Endodermal cell (in vitro differentiated cells): ENCODE data around the gene IL22RA2. TPM values are rescaled to one million over a fixed set of nuclear protein-coding genes. Genes with fewer than 3 reads are reported as not detected.

Experiments used
- DNase-seq: peaks from one replicate; pipeline ENCODE4 v3.0.0-alpha.2; 2017
- H3K27ac ChIP-seq: 2 replicates; pipeline ENCODE4 v1.5.1; 2013; ENCODE audit warnings: mild to moderate bottlenecking, low read depth, low read length, moderate library complexity
- H3K27me3 ChIP-seq: 2 replicates; pipeline ENCODE4 v1.6.1; 2013; ENCODE audit warnings: mild to moderate bottlenecking, low read length, moderate library complexity; ENCODE audit not compliant: insufficient read depth, control insufficient read depth, poor library complexity, severe bottlenecking
- H3K36me3 ChIP-seq: 2 replicates; pipeline ENCODE4 v1.7.0; 2013; ENCODE audit warnings: mild to moderate bottlenecking, low read length, moderate library complexity; ENCODE audit not compliant: control insufficient read depth, insufficient read depth
- H3K4me1 ChIP-seq: one replicate; pipeline ENCODE4 v1.7.0; 2013; ENCODE audit warnings: low read length; ENCODE audit not compliant: control insufficient read depth, insufficient read depth
- H3K4me3 ChIP-seq: 2 replicates; pipeline ENCODE4 v1.5.1; 2013; ENCODE audit warnings: mild to moderate bottlenecking, low read length, moderate library complexity
- H3K9ac ChIP-seq: 2 replicates; pipeline ENCODE4 v1.6.1; 2013; ENCODE audit warnings: mild to moderate bottlenecking, low read length, moderate library complexity; ENCODE audit not compliant: poor library complexity, severe bottlenecking; ENCODE audit errors: extremely low read depth
- H3K9me3 ChIP-seq: 2 replicates; pipeline ENCODE4 v1.6.1; 2013; ENCODE audit warnings: mild to moderate bottlenecking, low read length, moderate library complexity; ENCODE audit not compliant: control insufficient read depth
- H3K27ac Mint-ChIP-seq: 2 replicates; pipeline ENCODE4 v1.8.0; 2020; ENCODE audit warnings: mixed read lengths
- H3K27me3 Mint-ChIP-seq: 2 replicates; pipeline ENCODE4 v1.8.0; 2021; ENCODE audit warnings: mild to moderate bottlenecking, mixed read lengths; ENCODE audit not compliant: insufficient read depth
- H3K36me3 Mint-ChIP-seq: 2 replicates; pipeline ENCODE4 v1.8.0; 2020; ENCODE audit warnings: low read depth, mixed read lengths
- H3K4me1 Mint-ChIP-seq: 2 replicates; pipeline ENCODE4 v1.8.0; 2020; ENCODE audit warnings: mixed read lengths
- H3K4me3 Mint-ChIP-seq: 2 replicates; pipeline ENCODE4 v1.8.0; 2020; ENCODE audit warnings: mild to moderate bottlenecking, moderate library complexity, mixed read lengths
- H3K9me3 Mint-ChIP-seq: 2 replicates; pipeline ENCODE4 v1.8.0; 2020; ENCODE audit warnings: mild to moderate bottlenecking, mixed read lengths
- WGBS, 2 experiments: methylation state at CpG; one replicate each; pipeline versions ENCODE4 v1.1.5 to v1.1.7; 2013; ENCODE audit warnings: missing lambda C conversion rate in 2 of 2, mixed read lengths in 1 of 2; ENCODE audit not compliant: insufficient coverage in 1 of 2, insufficient read length in 1 of 2; 5-methylcytosine and 5-hydroxymethylcytosine counted together
- total RNA-seq, 2 donors: library from RNA; stranded (reverse); fragmentation: NEBNext Ultra II Directional in 1 of 2; extraction: Animal tissue kit (Norgen Biotek cat#: 25700) in 1 of 2; gene quantifications; 2 replicates in 1 of 2; 3 replicates in 1 of 2; pipeline ENCODE4 v1.2.1, GENCODE V29; 2021
- TF ChIP-seq, protein P1 (sequence below): fragments of 200-600 bp; sonication (generic); conservative IDR thresholded peaks from 2 replicates; pipeline ENCODE4 v1.5.0; 2021; ENCODE audit warnings: antibody characterized with exemption, mild to moderate bottlenecking

IL22RA2 gene
- total RNA-seq, 2 donors from 2014 or later: not detected

DNA sequence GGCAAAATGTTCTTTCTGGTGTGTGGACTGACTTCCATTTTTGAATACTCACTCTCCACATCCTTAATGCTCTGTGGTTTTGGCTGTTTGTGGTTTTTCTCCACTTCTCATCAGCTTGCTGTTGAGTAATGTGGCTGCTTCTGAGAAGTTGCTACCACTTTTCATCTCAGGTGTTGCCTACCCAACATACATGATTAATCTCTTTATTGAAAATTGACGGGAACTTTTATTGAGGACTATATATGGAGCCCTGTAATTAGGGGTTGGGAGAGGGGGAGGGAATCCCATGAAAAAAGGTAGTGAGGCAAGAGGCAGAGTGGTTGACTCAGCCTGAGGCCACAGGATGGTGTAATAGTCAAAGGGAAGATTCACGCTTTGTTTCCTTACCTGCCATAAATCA, 17.6 kb downstream of the IL22RA2 start:
- TF ChIP-seq, protein P1, sequence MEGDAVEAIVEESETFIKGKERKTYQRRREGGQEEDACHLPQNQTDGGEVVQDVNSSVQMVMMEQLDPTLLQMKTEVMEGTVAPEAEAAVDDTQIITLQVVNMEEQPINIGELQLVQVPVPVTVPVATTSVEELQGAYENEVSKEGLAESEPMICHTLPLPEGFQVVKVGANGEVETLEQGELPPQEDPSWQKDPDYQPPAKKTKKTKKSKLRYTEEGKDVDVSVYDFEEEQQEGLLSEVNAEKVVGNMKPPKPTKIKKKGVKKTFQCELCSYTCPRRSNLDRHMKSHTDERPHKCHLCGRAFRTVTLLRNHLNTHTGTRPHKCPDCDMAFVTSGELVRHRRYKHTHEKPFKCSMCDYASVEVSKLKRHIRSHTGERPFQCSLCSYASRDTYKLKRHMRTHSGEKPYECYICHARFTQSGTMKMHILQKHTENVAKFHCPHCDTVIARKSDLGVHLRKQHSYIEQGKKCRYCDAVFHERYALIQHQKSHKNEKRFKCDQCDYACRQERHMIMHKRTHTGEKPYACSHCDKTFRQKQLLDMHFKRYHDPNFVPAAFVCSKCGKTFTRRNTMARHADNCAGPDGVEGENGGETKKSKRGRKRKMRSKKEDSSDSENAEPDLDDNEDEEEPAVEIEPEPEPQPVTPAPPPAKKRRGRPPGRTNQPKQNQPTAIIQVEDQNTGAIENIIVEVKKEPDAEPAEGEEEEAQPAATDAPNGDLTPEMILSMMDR: no peak
- peaks cover 40% of the 10 kb centered on the region for H3K9me3 Mint-ChIP-seq

DNA sequence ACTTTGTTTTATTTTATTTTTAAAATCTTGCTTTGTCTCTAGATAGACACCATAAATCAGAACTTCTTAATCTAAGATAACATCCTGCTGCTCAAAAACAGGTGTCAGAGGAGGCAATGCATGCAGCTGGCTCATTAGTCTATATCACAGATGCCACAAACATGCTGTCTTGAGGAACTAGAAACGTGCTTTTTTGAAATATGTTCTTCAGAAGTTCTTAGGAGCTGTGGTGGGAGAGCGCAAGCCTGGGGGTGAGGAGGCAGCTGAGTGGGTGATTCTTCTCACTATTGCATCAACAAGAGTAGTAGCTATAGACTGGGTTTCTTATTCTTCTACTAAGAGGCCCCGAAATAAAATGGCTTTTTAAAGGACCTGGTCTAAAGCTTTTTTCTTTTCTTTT, 23.4 kb downstream of the IL22RA2 start:
- H3K27ac ChIP-seq: no peak overlapping the region
- Mint-ChIP-seq H3K4me1 (no peaks in the 10 kb centered on the region), H3K36me3 (no peaks in the 10 kb centered on the region), H3K27me3 (no peaks in the 10 kb centered on the region), H3K4me3 (no peak overlapping the region), H3K27ac (no peak overlapping the region), H3K9me3 (peaks cover 12% of the 10 kb centered on the region)
- DNase-seq: no peak
- no peaks in the 10 kb centered on the region for H3K27me3 ChIP-seq
- TF ChIP-seq, protein P1: no peak
- H3K9me3 ChIP-seq: no peaks in the 10 kb centered on the region
- no peak overlapping the region for H3K9ac ChIP-seq
- whole genome bisulfite sequencing, 2 experiments: 94 to 100% methylated on average over 1 to 3 of the region's 3 CpGs
- no peaks in the 10 kb centered on the region for H3K4me1 ChIP-seq
- no peak overlapping the region for H3K4me3 ChIP-seq
- H3K36me3 ChIP-seq: no peaks in the 10 kb centered on the region

More for the DNA sequence above, 17.6 kb downstream of the IL22RA2 start:
- Mint-ChIP-seq H3K27me3 (no peaks in the 10 kb centered on the region), H3K27ac (no peak overlapping the region), H3K4me1 (no peaks in the 10 kb centered on the region), H3K4me3 (no peak overlapping the region), H3K36me3 (no peaks in the 10 kb centered on the region)
- WGBS, 2 experiments: 96% methylated on average over 2 of the region's 2 CpGs; no CpG with 5 or more reads in 1 of the 2 experiments
- no peak overlapping the region for H3K9ac ChIP-seq
- H3K9me3 ChIP-seq: peaks cover 4% of the 10 kb centered on the region
- H3K4me1 ChIP-seq: no peaks in the 10 kb centered on the region
- no peaks in the 10 kb centered on the region for H3K36me3 ChIP-seq
- no peaks in the 10 kb centered on the region for H3K27me3 ChIP-seq
- H3K4me3 ChIP-seq: no peak overlapping the region
- no peak for DNase-seq
- no peak overlapping the region for H3K27ac ChIP-seq

DNA sequence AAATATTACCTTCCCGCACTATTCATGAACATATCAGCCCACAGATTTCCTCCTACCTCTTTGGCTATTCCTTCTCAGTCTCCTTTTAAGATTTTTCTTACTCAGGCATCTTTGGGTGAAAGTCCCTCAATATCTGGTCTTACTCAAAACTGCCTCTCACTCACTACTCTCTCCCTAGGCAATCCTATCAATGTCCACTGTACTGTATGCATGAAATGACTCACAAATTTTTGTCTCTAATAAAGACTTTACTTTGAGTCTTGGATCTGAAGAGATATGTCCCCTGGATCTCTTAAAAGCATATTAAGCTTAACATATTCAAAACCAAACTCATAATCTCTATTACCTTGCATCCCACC, 24.4 kb downstream of the IL22RA2 start:
- no peak for DNase-seq
- no peaks in the 10 kb centered on the region for H3K27me3 Mint-ChIP-seq
- no peaks in the 10 kb centered on the region for H3K36me3 Mint-ChIP-seq
- 94 to 100% methylated on average over 1 of the region's 1 CpG for WGBS, 2 experiments
- Histone ChIP-seq H3K4me3 (no peak overlapping the region), H3K27ac (no peak overlapping the region), H3K27me3 (no peaks in the 10 kb centered on the region), H3K9ac (no peak overlapping the region), H3K9me3 (no peaks in the 10 kb centered on the region), H3K36me3 (no peaks in the 10 kb centered on the region), H3K4me1 (no peaks in the 10 kb centered on the region)
- H3K27ac Mint-ChIP-seq: no peak overlapping the region
- H3K9me3 Mint-ChIP-seq: peaks cover 12% of the 10 kb centered on the region
- no peaks in the 10 kb centered on the region for H3K4me1 Mint-ChIP-seq
- TF ChIP-seq, protein P1: no peak
- H3K4me3 Mint-ChIP-seq: no peak overlapping the region
